Endothelial cell of umbilical vein (primary cell): Measurements from ENCODE around the gene BLOC1S3.

Source experiments
- CTCF ChIP-seq, 2 donors: IDR thresholded peaks; 1 replicate in 1 of 2; 2 replicates in 1 of 2; pipeline ENCODE4 v1.5.1; 2011; ENCODE audit warnings: low read length in 2 of 2, mild to moderate bottlenecking in 2 of 2, moderate library complexity in 2 of 2, control low read depth in 1 of 2, inconsistent platforms in 1 of 2, low read depth in 1 of 2; ENCODE audit not compliant: insufficient read depth in 1 of 2; ENCODE audit errors: extremely low read depth in 1 of 2
- EZH2 ChIP-seq: IDR thresholded peaks from 2 replicates; pipeline ENCODE4 v1.6.1; 2012; ENCODE audit warnings: borderline replicate concordance, low read depth, mild to moderate bottlenecking, moderate library complexity, low read length, inconsistent platforms; ENCODE audit not compliant: severe bottlenecking
- FOS ChIP-seq: IDR thresholded peaks from 2 replicates; pipeline ENCODE4 v1.6.1; 2011; ENCODE audit warnings: mild to moderate bottlenecking, low read length, moderate library complexity, borderline replicate concordance; ENCODE audit not compliant: insufficient read depth
- JUN ChIP-seq: IDR thresholded peaks from 2 replicates; pipeline ENCODE4 v1.6.1; 2011; ENCODE audit warnings: borderline replicate concordance, low read depth; ENCODE audit not compliant: insufficient read length, insufficient read depth
- MAX ChIP-seq: IDR thresholded peaks from 2 replicates; pipeline ENCODE4 v1.6.1; 2011; ENCODE audit not compliant: insufficient read depth, insufficient read length
- MYC ChIP-seq: IDR thresholded peaks from one replicate; pipeline ENCODE4 v1.6.1; 2011; ENCODE audit warnings: mild to moderate bottlenecking, low read depth, low read length
- POLR2A ChIP-seq: IDR thresholded peaks from 2 replicates; pipeline ENCODE4 v1.6.1; 2012; ENCODE audit warnings: low read depth, mild to moderate bottlenecking, control low read depth, low read length
- POLR2AphosphoS5 ChIP-seq: IDR thresholded peaks from 2 replicates; pipeline ENCODE4 v1.6.1; 2012; ENCODE audit warnings: low read depth, mild to moderate bottlenecking, control low read depth, low read length, moderate library complexity; ENCODE audit not compliant: insufficient read depth

GRCh38 chr19:45218911-45219743, 40.5 kb downstream of the BLOC1S3 start:
- TF ChIP-seq POLR2AphosphoS5 (no peak), CTCF (IDR thresholded peaks at IDR 0.05; ENCODE audit: extremely low read depth in 1 of 2, insufficient read depth in 1 of 2, low read depth in 1 of 2, low read length in 2 of 2) (no peak), EZH2 (no peak), POLR2A (no peak), MYC (no peak), JUN (no peak), MAX (no peak), FOS (no peak)
